WTC11 (cell line): ENCODE measurements around the gene TTC38. TPM values are rescaled to one million over a fixed set of nuclear protein-coding genes. Genes with fewer than 3 reads are reported as not detected.

Source experiments
- ATAC-seq: fragments of 200-7000 bp; cut with Tn5 transposase; 2 replicates; pipeline ENCODE4 v1.10.0; 2021; ENCODE audit warnings: mild to moderate bottlenecking, moderate library complexity
- CTCF ChIA-PET: fragments of 300-600 bp; sonication (Branson Sonifier 250); formaldehyde crosslinking; loops from one replicate; lab custom pipeline; 2021; ENCODE audit warnings: antibody characterized with exemption; lab: Charles Lee
- POLR2A ChIA-PET: fragments of 350-600 bp; sonication (Branson Sonifier 250); formaldehyde crosslinking; loops from one replicate; lab custom pipeline; 2021; ENCODE audit warnings: antibody characterized with exemption; lab: Charles Lee
- DNase-seq: peaks from one replicate; pipeline ENCODE4 v3.0.0; 2021; ENCODE audit warnings: low spot score
- H3K27ac Mint-ChIP-seq: 2 replicates; pipeline ENCODE4 v1.8.0; 2021; ENCODE audit warnings: mixed read lengths
- H3K27me3 Mint-ChIP-seq: 2 replicates; pipeline ENCODE4 v1.8.0; 2021; ENCODE audit warnings: low read depth, mild to moderate bottlenecking, moderate library complexity, mixed read lengths
- H3K36me3 Mint-ChIP-seq: 2 replicates; pipeline ENCODE4 v1.8.0; 2021; ENCODE audit warnings: mixed read lengths
- H3K4me1 Mint-ChIP-seq: 2 replicates; pipeline ENCODE4 v1.8.0; 2022; ENCODE audit warnings: mixed read lengths
- H3K4me3 Mint-ChIP-seq: 2 replicates; pipeline ENCODE4 v1.8.0; 2021; ENCODE audit warnings: mild to moderate bottlenecking, moderate library complexity, mixed read lengths
- H3K9me3 Mint-ChIP-seq: 2 replicates; pipeline ENCODE4 v1.8.0; 2021; ENCODE audit warnings: mixed read lengths
- ATF2 ChIP-seq: sonication (generic); formaldehyde crosslinking; IDR thresholded peaks from 2 replicates; pipeline ENCODE4 v1.8.1; 2022; ENCODE audit warnings: low read depth, missing genetic modification reagents, borderline replicate concordance
- CBFB ChIP-seq: sonication (generic); formaldehyde crosslinking; IDR thresholded peaks from 2 replicates; pipeline ENCODE4 v1.8.1; 2022; ENCODE audit warnings: mild to moderate bottlenecking, low read depth, missing genetic modification reagents
- CREB1 ChIP-seq: sonication (generic); formaldehyde crosslinking; IDR thresholded peaks from 2 replicates; pipeline ENCODE4 v1.8.0; 2023; ENCODE audit warnings: mild to moderate bottlenecking, missing genetic modification reagents
- IRF2 ChIP-seq: sonication (generic); formaldehyde crosslinking; IDR thresholded peaks from 2 replicates; pipeline ENCODE4 v1.8.0; 2022; ENCODE audit warnings: low read depth, missing genetic modification reagents, borderline replicate concordance
- JAZF1 ChIP-seq: fragments of 250-450 bp; sonication (Bioruptor Pico); IDR thresholded peaks from 2 replicates; pipeline ENCODE4 v1.9.0; 2021; ENCODE audit warnings: moderate library complexity, mild to moderate bottlenecking, inconsistent platforms
- NR2C2 ChIP-seq: sonication (generic); formaldehyde crosslinking; IDR thresholded peaks from 2 replicates; pipeline ENCODE4 v1.8.0; 2022; ENCODE audit warnings: mild to moderate bottlenecking, missing genetic modification reagents
- TP53 ChIP-seq: sonication (generic); formaldehyde crosslinking; IDR thresholded peaks from 2 replicates; pipeline ENCODE4 v1.8.1; 2023; ENCODE audit warnings: mild to moderate bottlenecking, missing genetic modification reagents
- ZMAT4 ChIP-seq: fragments of 250-450 bp; sonication (Bioruptor Pico); IDR thresholded peaks from 2 replicates; pipeline ENCODE4 v1.9.0; 2021; ENCODE audit warnings: mild to moderate bottlenecking
- ZNF232 ChIP-seq: sonication (generic); formaldehyde crosslinking; IDR thresholded peaks from 2 replicates; pipeline ENCODE4 v1.8.0; 2022; ENCODE audit warnings: mild to moderate bottlenecking, missing genetic modification reagents
- ZNF423 ChIP-seq: fragments of 250-450 bp; sonication (Bioruptor Pico); IDR thresholded peaks from 2 replicates; pipeline ENCODE4 v2.1.2; 2022; ENCODE audit warnings: mild to moderate bottlenecking, moderate library complexity
- ZNF425 ChIP-seq: fragments of 250-450 bp; sonication (Bioruptor Pico); conservative IDR thresholded peaks from 2 replicates; pipeline ENCODE4 v1.9.0; 2021; ENCODE audit warnings: mild to moderate bottlenecking
- total RNA-seq: library from RNA; stranded (reverse); gene quantifications from 3 replicates; pipeline ENCODE4 v1.2.3, GENCODE V29; 2021
- TF ChIP-seq, protein P1 (sequence below): sonication (generic); formaldehyde crosslinking; IDR thresholded peaks from 2 replicates; pipeline ENCODE4 v1.8.0; 2022; ENCODE audit warnings: mild to moderate bottlenecking, missing genetic modification reagents
- TF ChIP-seq, protein P2 (sequence below): sonication (generic); formaldehyde crosslinking; conservative IDR thresholded peaks from 2 replicates; pipeline ENCODE4 v1.8.1; 2022; ENCODE audit warnings: mild to moderate bottlenecking, missing genetic modification reagents
- TF ChIP-seq, protein P3 (sequence below): fragments of 250-450 bp; sonication (Bioruptor Pico); IDR thresholded peaks from 2 replicates; pipeline ENCODE4 v1.9.0; 2021; ENCODE audit warnings: mild to moderate bottlenecking, borderline replicate concordance

TTC38 gene
- total RNA-seq, 1 experiment from 2014 or later, result 20.7 TPM

DNA sequence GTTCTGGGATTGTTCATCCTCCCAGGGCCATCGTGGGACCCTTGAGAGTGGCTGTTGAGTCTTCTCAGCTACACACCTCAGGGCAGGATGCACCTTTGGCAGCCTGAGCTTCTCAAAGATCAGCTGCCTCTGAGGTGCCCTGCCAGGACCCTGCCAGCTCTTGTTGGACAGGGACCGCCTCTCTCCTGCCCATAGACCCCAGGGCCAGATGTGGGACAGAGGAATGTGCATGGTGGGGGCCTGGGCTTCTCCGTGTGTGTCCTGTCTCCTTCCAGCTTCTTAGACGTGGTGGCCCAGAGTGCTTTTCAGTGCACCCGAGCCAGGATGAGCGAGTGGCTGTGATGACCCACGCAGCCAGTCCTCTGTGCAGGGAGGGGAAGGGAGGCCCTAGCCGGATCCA is 61.8 kb downstream of the TTC38 start (continued):
- TF ChIP-seq, protein P1, sequence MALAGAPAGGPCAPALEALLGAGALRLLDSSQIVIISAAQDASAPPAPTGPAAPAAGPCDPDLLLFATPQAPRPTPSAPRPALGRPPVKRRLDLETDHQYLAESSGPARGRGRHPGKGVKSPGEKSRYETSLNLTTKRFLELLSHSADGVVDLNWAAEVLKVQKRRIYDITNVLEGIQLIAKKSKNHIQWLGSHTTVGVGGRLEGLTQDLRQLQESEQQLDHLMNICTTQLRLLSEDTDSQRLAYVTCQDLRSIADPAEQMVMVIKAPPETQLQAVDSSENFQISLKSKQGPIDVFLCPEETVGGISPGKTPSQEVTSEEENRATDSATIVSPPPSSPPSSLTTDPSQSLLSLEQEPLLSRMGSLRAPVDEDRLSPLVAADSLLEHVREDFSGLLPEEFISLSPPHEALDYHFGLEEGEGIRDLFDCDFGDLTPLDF (CRISPR knock-in tag), result no peak

- peaks cover 10% of the 10 kb centered on the region for H3K4me1 Mint-ChIP-seq
- POLR2A ChIA-PET, result no interaction called here
- H3K4me3 Mint-ChIP-seq, result no peak overlapping the region
- ATAC-seq, result no peak
- H3K27ac Mint-ChIP-seq, result no peak overlapping the region
- TF ChIP-seq ZNF232 (CRISPR knock-in tag), result no peak
- no peak for TF ChIP-seq CREB1 (CRISPR knock-in tag)
- no peak for TF ChIP-seq TP53 (CRISPR knock-in tag)
- TF ChIP-seq CBFB (CRISPR knock-in tag), result no peak
- no peak for TF ChIP-seq ZNF423 (CRISPR knock-in tag)
- no peak for TF ChIP-seq JAZF1 (CRISPR knock-in tag)
- TF ChIP-seq NR2C2 (CRISPR knock-in tag), result no peak
- no peak for TF ChIP-seq ZMAT4
- no peak for TF ChIP-seq ZNF425 (CRISPR knock-in tag)
- no peak for TF ChIP-seq ATF2 (CRISPR knock-in tag)
- no peak for TF ChIP-seq IRF2 (CRISPR knock-in tag)
- TF ChIP-seq, protein P2, sequence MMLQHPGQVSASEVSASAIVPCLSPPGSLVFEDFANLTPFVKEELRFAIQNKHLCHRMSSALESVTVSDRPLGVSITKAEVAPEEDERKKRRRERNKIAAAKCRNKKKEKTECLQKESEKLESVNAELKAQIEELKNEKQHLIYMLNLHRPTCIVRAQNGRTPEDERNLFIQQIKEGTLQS (CRISPR knock-in tag), result no peak
- TF ChIP-seq, all 79 proteins: peak for 0
- Mint-ChIP-seq H3K9me3 (no peaks in the 10 kb centered on the region), H3K27me3 (no peaks in the 10 kb centered on the region), H3K36me3 (peaks cover 43% of the 10 kb centered on the region)
- CTCF ChIA-PET, result no interaction called here
- DNase-seq, result no peak
Observed at GRCh38 chr22:46330426-46330825, 62.6 kb downstream of the TTC38 start.

DNA sequence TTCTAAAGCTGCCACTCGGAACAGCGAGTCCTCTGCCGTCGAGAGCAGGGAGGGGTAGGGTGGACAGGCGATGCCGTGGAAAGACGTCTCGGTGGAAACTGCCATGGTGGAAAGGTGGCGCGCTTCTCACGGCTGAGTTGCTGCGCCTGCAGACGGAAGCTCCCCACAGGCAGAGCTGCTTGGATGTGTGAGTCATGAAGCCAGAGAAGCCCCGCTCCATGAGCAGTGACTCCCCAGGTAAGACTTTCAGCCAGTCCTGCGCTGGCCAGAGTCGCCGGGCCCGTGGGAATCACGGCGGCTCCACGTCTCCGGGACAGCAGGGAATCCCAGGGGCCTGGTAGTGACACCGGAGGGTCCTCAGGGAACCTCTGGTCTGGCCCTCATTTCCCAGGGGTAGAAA is 63.7 kb downstream of the TTC38 start:
- H3K4me1 Mint-ChIP-seq, result peaks cover 12% of the 10 kb centered on the region
- peaks cover 32% of the 10 kb centered on the region for H3K36me3 Mint-ChIP-seq
- no peak overlapping the region for H3K4me3 Mint-ChIP-seq
- H3K27ac Mint-ChIP-seq, result no peak overlapping the region
- DNase-seq, result no peak
- CTCF ChIA-PET, result interaction anchor here (0.8 kb wide), 1 partner anchor 215 kb away, joined by 4 read pairs; no protein-coding TSS in a partner anchor
- no peaks in the 10 kb centered on the region for H3K27me3 Mint-ChIP-seq
- ATAC-seq, result no peak
- TF ChIP-seq, protein P3, sequence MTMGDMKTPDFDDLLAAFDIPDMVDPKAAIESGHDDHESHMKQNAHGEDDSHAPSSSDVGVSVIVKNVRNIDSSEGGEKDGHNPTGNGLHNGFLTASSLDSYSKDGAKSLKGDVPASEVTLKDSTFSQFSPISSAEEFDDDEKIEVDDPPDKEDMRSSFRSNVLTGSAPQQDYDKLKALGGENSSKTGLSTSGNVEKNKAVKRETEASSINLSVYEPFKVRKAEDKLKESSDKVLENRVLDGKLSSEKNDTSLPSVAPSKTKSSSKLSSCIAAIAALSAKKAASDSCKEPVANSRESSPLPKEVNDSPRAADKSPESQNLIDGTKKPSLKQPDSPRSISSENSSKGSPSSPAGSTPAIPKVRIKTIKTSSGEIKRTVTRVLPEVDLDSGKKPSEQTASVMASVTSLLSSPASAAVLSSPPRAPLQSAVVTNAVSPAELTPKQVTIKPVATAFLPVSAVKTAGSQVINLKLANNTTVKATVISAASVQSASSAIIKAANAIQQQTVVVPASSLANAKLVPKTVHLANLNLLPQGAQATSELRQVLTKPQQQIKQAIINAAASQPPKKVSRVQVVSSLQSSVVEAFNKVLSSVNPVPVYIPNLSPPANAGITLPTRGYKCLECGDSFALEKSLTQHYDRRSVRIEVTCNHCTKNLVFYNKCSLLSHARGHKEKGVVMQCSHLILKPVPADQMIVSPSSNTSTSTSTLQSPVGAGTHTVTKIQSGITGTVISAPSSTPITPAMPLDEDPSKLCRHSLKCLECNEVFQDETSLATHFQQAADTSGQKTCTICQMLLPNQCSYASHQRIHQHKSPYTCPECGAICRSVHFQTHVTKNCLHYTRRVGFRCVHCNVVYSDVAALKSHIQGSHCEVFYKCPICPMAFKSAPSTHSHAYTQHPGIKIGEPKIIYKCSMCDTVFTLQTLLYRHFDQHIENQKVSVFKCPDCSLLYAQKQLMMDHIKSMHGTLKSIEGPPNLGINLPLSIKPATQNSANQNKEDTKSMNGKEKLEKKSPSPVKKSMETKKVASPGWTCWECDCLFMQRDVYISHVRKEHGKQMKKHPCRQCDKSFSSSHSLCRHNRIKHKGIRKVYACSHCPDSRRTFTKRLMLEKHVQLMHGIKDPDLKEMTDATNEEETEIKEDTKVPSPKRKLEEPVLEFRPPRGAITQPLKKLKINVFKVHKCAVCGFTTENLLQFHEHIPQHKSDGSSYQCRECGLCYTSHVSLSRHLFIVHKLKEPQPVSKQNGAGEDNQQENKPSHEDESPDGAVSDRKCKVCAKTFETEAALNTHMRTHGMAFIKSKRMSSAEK (CRISPR knock-in tag), result no peak
- no peaks in the 10 kb centered on the region for H3K9me3 Mint-ChIP-seq
- POLR2A ChIA-PET, result no interaction called here
